Transverse colon (tissue), 4 donors: ENCODE data around the gene SUSD4.

Source experiments
- POLR2AphosphoS5 ChIP-seq, 3 donors: sonication (generic); formaldehyde crosslinking; IDR thresholded peaks; one replicate each; pipeline ENCODE4 v1.6.1; 2016; ENCODE audit warnings: antibody characterized with exemption in 3 of 3
- TF ChIP-seq, protein P1 (sequence below), 5 experiments: fragments of 200-600 bp in 3 of 5; fragments of 450-650 bp in 2 of 5; sonication (generic) in 3 of 5; IDR thresholded peaks; 1 replicate in 2 of 5; 2 replicates in 3 of 5; pipeline ENCODE4 v1.5.1; 2016 to 2017; ENCODE audit warnings: antibody characterized with exemption in 5 of 5, inconsistent platforms in 3 of 5, mild to moderate bottlenecking in 2 of 5, moderate library complexity in 1 of 5

GRCh38 chr1:223235091-223235490 lies 128.9 kb downstream of the SUSD4 start:
- TF ChIP-seq, protein P1, sequence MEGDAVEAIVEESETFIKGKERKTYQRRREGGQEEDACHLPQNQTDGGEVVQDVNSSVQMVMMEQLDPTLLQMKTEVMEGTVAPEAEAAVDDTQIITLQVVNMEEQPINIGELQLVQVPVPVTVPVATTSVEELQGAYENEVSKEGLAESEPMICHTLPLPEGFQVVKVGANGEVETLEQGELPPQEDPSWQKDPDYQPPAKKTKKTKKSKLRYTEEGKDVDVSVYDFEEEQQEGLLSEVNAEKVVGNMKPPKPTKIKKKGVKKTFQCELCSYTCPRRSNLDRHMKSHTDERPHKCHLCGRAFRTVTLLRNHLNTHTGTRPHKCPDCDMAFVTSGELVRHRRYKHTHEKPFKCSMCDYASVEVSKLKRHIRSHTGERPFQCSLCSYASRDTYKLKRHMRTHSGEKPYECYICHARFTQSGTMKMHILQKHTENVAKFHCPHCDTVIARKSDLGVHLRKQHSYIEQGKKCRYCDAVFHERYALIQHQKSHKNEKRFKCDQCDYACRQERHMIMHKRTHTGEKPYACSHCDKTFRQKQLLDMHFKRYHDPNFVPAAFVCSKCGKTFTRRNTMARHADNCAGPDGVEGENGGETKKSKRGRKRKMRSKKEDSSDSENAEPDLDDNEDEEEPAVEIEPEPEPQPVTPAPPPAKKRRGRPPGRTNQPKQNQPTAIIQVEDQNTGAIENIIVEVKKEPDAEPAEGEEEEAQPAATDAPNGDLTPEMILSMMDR (IDR thresholded peaks at IDR 0.05): no peak
- TF ChIP-seq POLR2AphosphoS5 (IDR thresholded peaks at IDR 0.05): no peak
